HG03175 (cell line): ENCODE measurements around the gene TSPAN5.

Experiments used
- ATAC-seq: cut with Tn5 transposase; IDR thresholded peaks from one replicate; pipeline ENCODE4 v1.9.1; 2021; ENCODE audit warnings: mild to moderate bottlenecking, moderate library complexity; ENCODE audit not compliant: unreplicated experiment

The TSPAN5 gene

GRCh38 chr4:98620087-98620784 lies 38.2 kb downstream of the TSPAN5 start:
- no peak for ATAC-seq

- ATAC-seq: no peak
Observed at GRCh38 chr4:98619180-98619579, 39.2 kb downstream of the TSPAN5 start.

- ATAC-seq: no peak
Observed at GRCh38 chr4:98618680-98619079, 39.7 kb downstream of the TSPAN5 start.

- ATAC-seq: no peak
Observed at GRCh38 chr4:98617358-98618047, 40.9 kb downstream of the TSPAN5 start.

GRCh38 chr4:98615991-98616390 lies 42.4 kb downstream of the TSPAN5 start:
- no peak for ATAC-seq

- ATAC-seq: no peak
Observed at GRCh38 chr4:98614662-98615061, 43.7 kb downstream of the TSPAN5 start.

- ATAC-seq: no peak
Observed at GRCh38 chr4:98614094-98614493, 44.3 kb downstream of the TSPAN5 start.

GRCh38 chr4:98613453-98614075 lies 44.8 kb downstream of the TSPAN5 start:
- no peak for ATAC-seq

- ATAC-seq: no peak
Observed at GRCh38 chr4:98612318-98613250, 45.8 kb downstream of the TSPAN5 start.

GRCh38 chr4:98611677-98612317 lies 46.6 kb downstream of the TSPAN5 start:
- no peak for ATAC-seq

GRCh38 chr4:98610926-98611676 lies 47.3 kb downstream of the TSPAN5 start:
- no peak for ATAC-seq

- no peak for ATAC-seq
Observed at GRCh38 chr4:98610431-98610830, 48.0 kb downstream of the TSPAN5 start.

- ATAC-seq: no peak
Observed at GRCh38 chr4:98609934-98610333, 48.5 kb downstream of the TSPAN5 start.

- no peak for ATAC-seq
Observed at GRCh38 chr4:98608356-98608755, 50.1 kb downstream of the TSPAN5 start.

- ATAC-seq: no peak
Observed at GRCh38 chr4:98606894-98607293, 51.5 kb downstream of the TSPAN5 start.

GRCh38 chr4:98605216-98605615 lies 53.2 kb downstream of the TSPAN5 start:
- no peak for ATAC-seq

- no peak for ATAC-seq
Observed at GRCh38 chr4:98604723-98605122, 53.7 kb downstream of the TSPAN5 start.

- ATAC-seq: no peak
Observed at GRCh38 chr4:98603683-98604521, 54.5 kb downstream of the TSPAN5 start.

- no peak for ATAC-seq
Observed at GRCh38 chr4:98602270-98602669, 56.1 kb downstream of the TSPAN5 start.
